Dedifferentiated amniotic fluid mesenchymal stem cell (primary cell): ENCODE results near the gene TM9SF1.
A peak's percentile ranks its signal among the peaks of the same experiment; 100 is the strongest.

Experiments used
- DNase-seq: peaks from one replicate; pipeline ENCODE4 v3.0.0-alpha.2; 2016; ENCODE audit errors: extremely low spot score

Gene TM9SF1

GRCh38 chr14:24179294-24179960 lies 15.8 kb downstream of the TM9SF1 start:
- no peak for DNase-seq

GRCh38 chr14:24178399-24179178 lies 16.7 kb downstream of the TM9SF1 start:
- no peak for DNase-seq

- no peak for DNase-seq
These were observed 17.4 kb downstream of the TM9SF1 start for GRCh38 chr14:24177891-24178290.

- no peak for DNase-seq
These were observed 18.0 kb downstream of the TM9SF1 start for GRCh38 chr14:24177041-24177825.

GRCh38 chr14:24176599-24176998 lies 18.6 kb downstream of the TM9SF1 start:
- DNase-seq = no peak

GRCh38 chr14:24172871-24173281 lies 22.4 kb downstream of the TM9SF1 start:
- no peak for DNase-seq

- DNase-seq = no peak
These were observed 22.9 kb downstream of the TM9SF1 start for GRCh38 chr14:24172261-24172860.

GRCh38 chr14:24171422-24172260 lies 23.6 kb downstream of the TM9SF1 start, which contains the start of gene REC8:
Gene REC8 (plus strand): TSS chr14:24172080. CDS start chr14:24172553, 473 bp downstream.
- no peak for DNase-seq

GRCh38 chr14:24167469-24168114 lies 27.6 kb downstream of the TM9SF1 start:
- no peak for DNase-seq

GRCh38 chr14:24165785-24166184 lies 29.5 kb downstream of the TM9SF1 start:
- no peak for DNase-seq

GRCh38 chr14:24164518-24164991 lies 30.7 kb downstream of the TM9SF1 start:
- DNase-seq = no peak

- DNase-seq = no peak
These were observed 33.1 kb downstream of the TM9SF1 start for GRCh38 chr14:24162093-24162492.

GRCh38 chr14:24160850-24161804 lies 34.1 kb downstream of the TM9SF1 start, which contains the start of gene IRF9:
Gene IRF9 (plus strand): TSS chr14:24161265. CDS start chr14:24162145, 880 bp downstream.
- peak; percentile 86 for DNase-seq

GRCh38 chr14:24160499-24160849 lies 34.8 kb downstream of the TM9SF1 start:
- DNase-seq = no peak

- no peak for DNase-seq
These were observed 35.3 kb downstream of the TM9SF1 start for GRCh38 chr14:24159777-24160498.

- DNase-seq = no peak
These were observed 37.9 kb downstream of the TM9SF1 start for GRCh38 chr14:24157331-24157730.

GRCh38 chr14:24156840-24157239 lies 38.4 kb downstream of the TM9SF1 start:
- DNase-seq = no peak

- no peak for DNase-seq
These were observed 40.1 kb downstream of the TM9SF1 start for GRCh38 chr14:24155100-24155499.
